Vagina (tissue), 2 donors: ENCODE results near the gene TLCD3B. TPM values are rescaled to one million over a fixed set of nuclear protein-coding genes. Genes with fewer than 3 reads are reported as not detected.

Experiments
- DNase-seq, 2 donors: peaks; one replicate each; pipeline ENCODE4 v3.0.0-alpha.2; 2017; ENCODE audit errors: extremely low spot score in 2 of 2
- H3K27ac ChIP-seq: fragments of 200-600 bp; sonication (generic); one replicate; pipeline ENCODE4 v1.5.1; 2019
- H3K27me3 ChIP-seq: fragments of 200-600 bp; sonication (generic); one replicate; pipeline ENCODE4 v1.5.1; 2019
- H3K36me3 ChIP-seq, 2 donors: fragments of 200-600 bp; sonication (generic); one replicate each; pipeline ENCODE4 v1.5.1; 2017 to 2019
- H3K4me1 ChIP-seq: fragments of 200-600 bp; sonication (generic); one replicate; pipeline ENCODE4 v1.5.1; 2019
- H3K4me3 ChIP-seq, 2 donors: fragments of 200-600 bp; sonication (generic); 1 replicate in 1 of 2; 2 replicates in 1 of 2; pipeline ENCODE4 v1.5.1; 2016 to 2019
- H3K9me3 ChIP-seq: fragments of 200-600 bp; sonication (generic); one replicate; pipeline ENCODE4 v1.5.1; 2019
- CTCF ChIP-seq, 3 experiments: fragments of 450-650 bp in 2 of 3; fragments of 200-600 bp in 1 of 3; sonication (generic) in 1 of 3; IDR thresholded peaks; one replicate each; pipeline ENCODE4 v1.5.1; 2017 to 2019; ENCODE audit warnings: antibody characterized with exemption in 3 of 3, mild to moderate bottlenecking in 2 of 3, moderate library complexity in 2 of 3
- POLR2A ChIP-seq, 2 donors: fragments of 450-650 bp; IDR thresholded peaks; one replicate each; pipeline ENCODE4 v1.6.1; 2017; ENCODE audit warnings: antibody characterized with exemption in 2 of 2, mild to moderate bottlenecking in 2 of 2, moderate library complexity in 2 of 2
- POLR2AphosphoS5 ChIP-seq, 2 donors: sonication (generic); formaldehyde crosslinking; IDR thresholded peaks; one replicate each; pipeline ENCODE4 v1.9.0; 2017; ENCODE audit warnings: antibody characterized with exemption in 2 of 2, mild to moderate bottlenecking in 2 of 2, low read depth in 1 of 2; ENCODE audit not compliant: insufficient read depth in 1 of 2
- intact Hi-C: fragments of 100-400 bp; cut with DNase I; formaldehyde crosslinking; loops from one replicate; pipeline ENCODE4 v1.15.1; 2023
- total RNA-seq: library from RNA; depleted of rRNA; stranded (reverse); fragments of >200 nt; gene quantifications from one replicate; pipeline ENCODE4 v1.2.3, GENCODE V29; 2016

The TLCD3B gene
- total RNA-seq, 1 donor from 2014 or later = 0.98 TPM

- H3K27ac ChIP-seq = no peak overlapping the region
- DNase-seq = no peak
- peaks cover 0 to 15% of the 10 kb centered on the region in 2 donors for H3K36me3 ChIP-seq
- intact Hi-C loops = loop anchor here (10.0 kb wide), 1 partner anchor 79 kb away; the partner anchor contains the start of gene KCTD13
- H3K27me3 ChIP-seq = no peaks in the 10 kb centered on the region
- TF ChIP-seq POLR2A (IDR thresholded peaks at IDR 0.05) (no peak), CTCF (IDR thresholded peaks at IDR 0.05) (no peak), POLR2AphosphoS5 (IDR thresholded peaks at IDR 0.05; ENCODE audit: insufficient read depth in 1 of 2, low read depth in 1 of 2) (no peak)
- no peaks in the 10 kb centered on the region for H3K9me3 ChIP-seq
- H3K4me1 ChIP-seq = no peaks in the 10 kb centered on the region
- no peak overlapping the region for H3K4me3 ChIP-seq
These were observed 27.2 kb downstream of the TLCD3B start for GRCh38 chr16:30003670-30004423.

- H3K27ac ChIP-seq = no peak overlapping the region
- no peak overlapping the region for H3K4me3 ChIP-seq
- intact Hi-C loops = loop anchor here (10.0 kb wide), 1 partner anchor 78 kb away; the partner anchor contains the start of gene KCTD13
- peaks cover 0 to 16% of the 10 kb centered on the region in 2 donors for H3K36me3 ChIP-seq
- H3K9me3 ChIP-seq = no peaks in the 10 kb centered on the region
- no peaks in the 10 kb centered on the region for H3K27me3 ChIP-seq
- no peak for DNase-seq
- no peaks in the 10 kb centered on the region for H3K4me1 ChIP-seq
- no peak for TF ChIP-seq CTCF (IDR thresholded peaks at IDR 0.05)
- TF ChIP-seq POLR2A (IDR thresholded peaks at IDR 0.05) = no peak
- TF ChIP-seq POLR2AphosphoS5 (IDR thresholded peaks at IDR 0.05; ENCODE audit: insufficient read depth in 1 of 2, low read depth in 1 of 2) = no peak
These were observed 28.3 kb downstream of the TLCD3B start for GRCh38 chr16:30002614-30003346.

- no peaks in the 10 kb centered on the region for H3K9me3 ChIP-seq
These were observed 30.1 kb downstream of the TLCD3B start for GRCh38 chr16:30000735-30001631.

GRCh38 chr16:29999605-30000004, 31.5 kb downstream of the TLCD3B start:
- DNase-seq = no peak
- no peak for TF ChIP-seq POLR2A (IDR thresholded peaks at IDR 0.05)
- TF ChIP-seq POLR2AphosphoS5 (IDR thresholded peaks at IDR 0.05; ENCODE audit: insufficient read depth in 1 of 2, low read depth in 1 of 2) = no peak
- TF ChIP-seq CTCF (IDR thresholded peaks at IDR 0.05) = no peak
- Histone ChIP-seq H3K27ac (no peak overlapping the region), H3K36me3 (peaks cover 0 to 21% of the 10 kb centered on the region in 2 donors), H3K4me3 (no peak overlapping the region), H3K4me1 (peaks cover 14% of the 10 kb centered on the region), H3K27me3 (no peaks in the 10 kb centered on the region), H3K9me3 (no peaks in the 10 kb centered on the region)
- intact Hi-C loops = loop anchor here (5.0 to 10.0 kb wide), 2 partner anchors 75 to 187 kb away; partner anchors contain the start of genes KCTD13 and PRRT2

More at GRCh38 chr16:30000735-30001631, 30.1 kb downstream of the TLCD3B start:
- H3K4me1 ChIP-seq = peaks cover 9% of the 10 kb centered on the region
- no peaks in the 10 kb centered on the region for H3K27me3 ChIP-seq
- DNase-seq = no peak
- peaks cover 0 to 21% of the 10 kb centered on the region in 2 donors for H3K36me3 ChIP-seq
- no peak overlapping the region for H3K27ac ChIP-seq
- TF ChIP-seq CTCF (IDR thresholded peaks at IDR 0.05) (no peak), POLR2A (IDR thresholded peaks at IDR 0.05) (no peak), POLR2AphosphoS5 (IDR thresholded peaks at IDR 0.05; ENCODE audit: insufficient read depth in 1 of 2, low read depth in 1 of 2) (no peak)
- H3K4me3 ChIP-seq = no peak overlapping the region
- intact Hi-C loops = loop anchor here (10.0 kb wide), 1 partner anchor 76 kb away; the partner anchor contains the start of gene KCTD13
